GM10847 (cell line): ENCODE measurements around the gene SMIM5.

ENCODE experiments used
- POLR2A ChIP-seq: IDR thresholded peaks from 2 replicates; pipeline ENCODE4 v1.6.1; 2011; ENCODE audit not compliant: insufficient read length; ENCODE audit errors: extremely low read depth

Gene SMIM5

GRCh38 chr17:75632863-75633485 is at the start of gene SMIM5:
SMIM5 (plus strand) TSS chr17:75633434; CDS start chr17:75640202, 6,768 bp downstream.
- TF ChIP-seq POLR2A: no peak

GRCh38 chr17:75584849-75585175 is 48.4 kb upstream of the SMIM5 start:
- TF ChIP-seq POLR2A: no peak

- no peak for TF ChIP-seq POLR2A
These were observed 45.3 kb upstream of the SMIM5 start, which contains the start of gene MYO15B for GRCh38 chr17:75587675-75588595. MYO15B (plus strand) TSS chr17:75587800; CDS start chr17:75588058, 258 bp downstream.

- no peak for TF ChIP-seq POLR2A
These were observed 44.6 kb upstream of the SMIM5 start for GRCh38 chr17:75588596-75589011.

GRCh38 chr17:75589012-75589918 is 44.0 kb upstream of the SMIM5 start:
- no peak for TF ChIP-seq POLR2A

- TF ChIP-seq POLR2A: no peak
These were observed 43.3 kb upstream of the SMIM5 start for GRCh38 chr17:75589919-75590303.

GRCh38 chr17:75590314-75590761 is 42.9 kb upstream of the SMIM5 start:
- TF ChIP-seq POLR2A: no peak

GRCh38 chr17:75590849-75591721 is 42.1 kb upstream of the SMIM5 start:
- no peak for TF ChIP-seq POLR2A

- TF ChIP-seq POLR2A: no peak
These were observed 41.4 kb upstream of the SMIM5 start for GRCh38 chr17:75591722-75592302.

- TF ChIP-seq POLR2A: no peak
These were observed 40.8 kb upstream of the SMIM5 start for GRCh38 chr17:75592348-75593020.

GRCh38 chr17:75594499-75595283 is 38.5 kb upstream of the SMIM5 start:
- TF ChIP-seq POLR2A: no peak

GRCh38 chr17:75595284-75595919 is 37.8 kb upstream of the SMIM5 start:
- no peak for TF ChIP-seq POLR2A
